GM04504 (cell line): ENCODE measurements around the gene TATDN3.
A peak's percentile ranks its signal among the peaks of the same experiment; 100 is the strongest.
"Not testable (repeated sequence)": the region's sequence is repeated elsewhere in the genome, so short reads cannot be mapped to it uniquely, and the experiment has no call there.

Experiments
- DNase-seq: peaks from one replicate; pipeline ENCODE4 v3.0.0-alpha.2; 2012; ENCODE audit warnings: low read depth

The TATDN3 gene, protein sequence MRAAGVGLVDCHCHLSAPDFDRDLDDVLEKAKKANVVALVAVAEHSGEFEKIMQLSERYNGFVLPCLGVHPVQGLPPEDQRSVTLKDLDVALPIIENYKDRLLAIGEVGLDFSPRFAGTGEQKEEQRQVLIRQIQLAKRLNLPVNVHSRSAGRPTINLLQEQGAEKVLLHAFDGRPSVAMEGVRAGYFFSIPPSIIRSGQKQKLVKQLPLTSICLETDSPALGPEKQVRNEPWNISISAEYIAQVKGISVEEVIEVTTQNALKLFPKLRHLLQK

DNA sequence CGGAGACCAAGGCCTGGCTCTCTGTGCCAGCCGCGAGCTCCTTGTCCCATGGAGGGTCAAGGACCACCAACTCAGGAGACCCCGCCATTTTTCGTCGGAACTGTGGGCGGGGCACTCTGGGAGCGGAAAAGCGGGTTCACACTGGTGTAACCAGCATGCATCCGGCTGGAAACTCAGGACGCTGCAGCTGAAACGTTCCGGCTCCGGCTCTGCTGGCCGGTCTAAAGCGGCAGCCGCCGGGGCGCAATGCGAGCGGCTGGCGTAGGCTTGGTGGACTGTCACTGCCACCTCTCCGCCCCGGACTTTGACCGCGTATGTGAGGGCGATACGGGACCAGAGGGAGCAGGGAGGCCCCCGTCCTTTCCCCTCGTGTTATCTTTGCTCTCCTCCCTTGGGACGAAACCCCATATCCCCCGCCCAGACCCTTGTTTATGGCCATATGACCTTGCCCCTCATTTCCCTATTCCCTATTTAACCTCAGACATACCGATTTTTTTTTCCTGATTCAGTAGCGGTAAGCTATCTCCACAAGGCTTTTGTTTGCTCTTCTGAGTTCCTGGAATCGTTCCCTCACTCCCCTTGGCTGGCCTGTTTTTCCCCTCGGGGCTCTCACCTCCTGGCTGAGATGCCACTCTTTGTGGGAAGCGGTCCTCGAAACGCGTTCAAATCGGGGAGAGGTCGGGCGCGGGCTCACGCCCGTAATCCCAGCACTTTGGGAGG, at the start of gene TATDN3, which contains the start of gene NSL1:
TSS of gene TATDN3 (plus strand) at position 219 of the 720 bp plus-strand sequence. CDS start at position 247, 28 bp downstream.
TSS of gene NSL1 (minus strand) at position 102 of the 720 bp plus-strand sequence. CDS start at position 88, 14 bp downstream.
- DNase-seq = peak; percentile 87

DNA sequence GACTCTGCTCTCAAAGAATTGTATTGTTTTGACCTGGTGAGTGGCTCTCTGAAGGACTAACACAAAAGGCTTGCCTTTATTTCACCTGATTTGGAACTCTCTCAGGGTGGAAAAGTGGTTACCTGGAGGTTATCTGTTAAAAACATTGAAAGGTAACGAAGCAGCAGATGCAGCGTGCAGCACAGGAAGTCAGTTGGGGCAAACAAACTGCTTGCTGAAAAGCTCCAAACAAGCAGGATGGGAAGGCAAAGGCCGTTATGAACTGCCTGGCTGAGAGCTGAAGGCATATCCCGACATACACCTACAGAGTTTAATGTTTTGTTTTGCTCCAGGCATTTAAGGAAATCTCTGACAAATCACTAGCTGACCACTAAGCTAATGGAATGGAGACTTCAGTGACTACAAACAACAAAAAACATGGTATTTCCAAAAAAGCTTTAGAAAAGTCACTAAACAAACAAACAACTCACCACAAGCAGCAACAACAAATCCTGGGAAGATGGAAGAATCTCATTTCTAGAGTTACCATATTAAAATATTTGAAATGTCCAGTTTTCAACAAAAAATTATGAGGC, 47.7 kb upstream of the TATDN3 start:
- DNase-seq = no peak

DNA sequence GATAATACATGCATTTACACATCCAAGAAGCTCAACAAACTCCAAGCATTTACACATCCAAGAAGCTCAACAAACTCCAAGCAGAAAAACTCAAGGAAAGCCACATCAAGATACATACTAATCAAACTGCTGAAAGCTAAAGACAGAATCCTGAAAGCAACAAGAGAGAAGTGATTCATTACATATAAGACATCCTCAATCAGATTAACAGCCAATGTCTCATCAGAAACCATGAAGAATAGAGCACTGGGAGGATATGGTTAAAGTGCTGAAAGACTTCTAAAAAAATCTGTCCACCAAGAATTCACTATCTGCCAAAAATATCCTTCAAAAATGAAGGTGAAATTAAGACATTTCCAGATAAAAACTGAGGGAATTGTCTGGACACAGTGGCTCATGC, 46.4 kb upstream of the TATDN3 start:
- no peak for DNase-seq

DNA sequence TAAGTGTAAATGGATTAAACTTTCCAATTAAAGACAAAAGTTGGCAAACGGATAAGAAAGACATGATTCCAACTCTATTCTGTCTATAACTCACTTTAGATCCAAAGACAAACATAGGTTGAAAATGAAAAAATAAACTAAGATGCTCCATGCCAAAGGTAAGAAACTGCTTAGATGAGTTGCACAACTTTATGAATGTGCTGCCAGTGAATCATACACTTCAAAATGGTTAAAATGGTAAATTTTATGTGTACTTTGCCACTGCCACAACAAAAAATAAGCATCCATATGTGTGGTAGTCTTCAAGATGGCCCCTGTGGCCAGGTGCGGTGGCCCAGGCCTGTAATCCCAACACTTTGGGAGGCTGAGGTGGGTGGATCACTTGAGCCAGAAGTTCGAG, 45.1 kb upstream of the TATDN3 start:
- DNase-seq = no peak

DNA sequence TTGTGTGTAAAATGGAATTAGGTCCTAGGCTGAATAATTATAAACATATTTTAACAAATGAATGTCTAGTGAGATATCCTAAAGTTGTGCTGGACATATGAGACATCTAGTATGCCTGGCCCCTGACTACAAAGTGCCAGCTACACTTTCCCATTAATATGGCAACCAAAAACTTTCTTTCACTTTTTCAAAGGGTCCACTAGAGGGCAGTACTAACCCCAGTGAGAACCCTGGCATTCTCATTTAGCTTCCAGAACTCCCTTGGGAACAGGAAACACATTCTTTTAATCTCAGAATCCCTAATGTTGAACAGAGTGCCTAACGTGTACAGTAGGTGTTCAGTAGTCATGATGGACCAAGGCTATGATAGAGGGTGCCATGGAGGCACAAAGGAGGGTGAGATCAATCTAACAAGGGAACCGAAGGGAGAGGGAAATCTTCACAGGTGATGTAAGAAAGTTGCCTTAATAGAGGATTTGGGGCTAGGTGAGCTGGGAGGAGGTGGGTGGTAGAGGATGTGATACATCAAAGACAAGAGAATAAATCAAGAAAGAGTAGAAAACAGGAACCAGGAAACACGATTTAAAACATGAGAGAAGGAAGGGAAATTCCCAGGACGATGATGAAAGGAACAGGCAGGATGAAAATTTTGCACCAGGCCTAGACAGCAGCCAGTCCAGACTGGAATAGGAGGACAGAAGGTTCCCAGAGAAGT, 41.7 kb upstream of the TATDN3 start:
- peak; percentile 46 for DNase-seq

DNA sequence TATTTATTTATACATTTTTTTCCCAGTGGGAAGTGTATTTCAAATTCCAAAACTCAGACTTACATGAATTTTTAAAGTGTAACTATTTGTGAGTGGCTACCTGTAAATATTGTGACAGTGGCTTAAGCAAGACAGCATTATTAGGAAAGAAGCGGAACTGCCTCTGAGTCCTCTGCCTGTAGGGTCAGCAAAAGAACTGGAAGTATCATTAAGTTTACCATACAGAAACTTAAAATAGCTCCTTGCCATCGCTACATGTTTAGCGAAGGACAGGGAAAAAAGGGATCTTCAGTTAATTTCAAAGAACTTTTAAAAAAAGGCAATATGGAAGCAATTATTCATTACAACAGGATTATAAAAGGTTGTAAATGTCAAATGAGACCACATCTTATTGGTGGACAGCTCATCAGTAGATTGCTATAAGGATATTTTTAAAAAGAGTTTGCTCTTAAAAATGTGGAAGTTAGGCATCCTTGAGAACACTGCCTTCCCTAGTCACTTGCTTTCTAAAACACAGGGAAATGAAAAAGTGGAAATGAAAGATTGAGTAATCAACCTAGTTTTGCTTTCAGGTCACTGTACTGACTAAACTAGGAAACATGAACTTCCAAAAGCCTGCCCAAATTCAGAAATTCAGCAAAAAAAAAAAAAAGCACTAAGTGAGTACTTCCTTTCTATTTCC, 39.3 kb upstream of the TATDN3 start:
- DNase-seq = peak; percentile 23

DNA sequence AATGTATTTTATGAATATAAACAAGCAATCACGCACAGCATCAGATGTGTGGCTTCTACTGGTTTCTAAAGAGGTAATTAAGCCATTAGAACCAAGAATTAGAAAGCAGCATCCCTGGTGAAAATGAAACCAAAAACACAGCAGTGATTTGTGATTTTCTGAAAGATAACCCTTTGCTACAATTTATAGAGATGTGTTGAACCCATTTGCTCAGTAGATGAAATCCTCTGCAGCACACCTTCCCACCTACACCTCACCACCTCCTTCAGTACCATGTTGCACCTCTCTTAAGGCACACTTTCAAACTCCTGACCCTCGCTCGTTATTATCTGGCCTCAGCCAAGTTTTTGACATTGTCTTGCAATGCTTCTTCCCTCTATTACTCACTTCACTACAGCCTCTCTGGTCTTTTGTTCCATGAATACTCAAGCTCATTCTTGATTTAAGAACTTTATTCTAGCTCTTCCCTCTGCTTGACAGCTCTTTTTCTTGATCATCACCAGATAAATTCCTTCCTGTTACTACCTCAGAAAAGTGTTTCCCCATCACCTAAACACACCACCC, 38.7 kb upstream of the TATDN3 start:
- no peak for DNase-seq

DNA sequence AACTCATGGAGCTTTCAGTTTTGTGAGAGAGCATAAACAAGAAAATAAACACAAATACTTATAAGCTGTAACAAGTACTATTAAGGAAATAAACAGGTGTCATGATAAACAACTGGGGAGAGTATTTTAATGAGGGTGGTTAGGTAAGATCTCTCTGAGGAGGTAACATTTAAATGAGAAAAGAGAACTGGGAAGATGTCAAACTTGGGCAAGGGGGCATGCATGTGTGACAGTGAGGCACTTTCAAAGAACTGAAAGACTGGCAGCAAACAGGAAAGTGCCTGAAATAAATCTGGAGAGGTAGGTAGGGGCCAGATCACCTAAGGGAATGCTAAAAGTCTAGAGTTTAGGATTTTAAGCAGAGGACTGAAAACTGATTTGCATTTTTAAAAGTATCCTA, 37.9 kb upstream of the TATDN3 start:
- no peak for DNase-seq

DNA sequence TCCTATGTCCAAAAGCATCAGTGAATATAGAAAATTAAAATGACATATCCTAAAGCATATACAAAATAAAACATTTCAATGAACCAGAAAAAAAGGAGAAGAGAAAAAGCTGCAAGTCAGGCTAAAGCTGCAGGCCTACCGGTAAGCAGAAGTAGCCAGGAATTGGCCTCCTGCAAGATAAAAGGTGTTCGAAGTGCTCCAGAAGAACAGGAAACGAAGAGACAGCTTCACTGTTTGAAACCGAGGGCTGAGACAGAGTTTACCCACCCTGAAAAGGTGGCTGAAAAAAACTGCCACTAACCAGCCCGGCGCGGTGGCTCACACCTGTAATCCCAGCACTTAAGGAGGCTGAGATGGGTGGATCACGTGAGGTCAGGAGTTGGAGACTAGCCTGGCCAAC, 37.5 kb upstream of the TATDN3 start:
- no peak for DNase-seq

DNA sequence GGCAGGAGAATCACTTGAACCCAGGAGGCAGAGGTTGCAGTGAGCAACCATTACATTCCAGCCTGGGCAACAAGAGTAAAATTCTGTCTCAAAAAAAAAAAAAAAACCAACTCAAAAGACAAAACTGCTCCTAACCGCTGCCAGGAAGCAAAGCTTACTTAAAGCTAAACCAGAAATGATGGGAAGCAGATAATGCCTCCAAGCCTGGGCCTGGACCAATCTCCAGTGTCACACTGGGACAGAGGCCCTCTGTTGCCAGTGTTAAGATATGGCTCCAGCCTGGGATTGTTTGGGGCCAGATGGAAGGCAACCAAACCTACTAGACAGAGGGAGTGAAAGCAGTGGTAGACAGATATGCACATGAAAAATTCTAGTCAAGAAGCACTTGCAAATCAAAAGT, 37.0 kb upstream of the TATDN3 start:
- no peak for DNase-seq

DNA sequence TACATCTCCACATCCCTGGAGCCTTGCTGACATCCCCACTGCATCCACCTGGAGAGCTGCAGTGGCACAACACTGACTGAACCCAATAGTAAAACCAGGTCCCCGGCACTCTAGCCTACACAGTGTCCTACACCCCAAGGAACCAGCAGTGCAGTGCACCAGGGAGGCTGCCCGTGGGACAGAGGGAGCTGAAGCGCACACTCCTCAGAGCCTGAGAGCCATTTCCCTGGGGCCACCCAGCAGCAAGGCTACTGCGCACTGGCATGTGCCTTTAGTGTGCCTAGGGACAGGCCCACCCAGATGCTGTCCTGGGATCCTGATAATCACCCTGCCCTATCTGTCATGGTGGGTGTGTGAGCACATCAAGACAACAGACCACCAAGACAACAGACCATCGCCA, 32.0 kb upstream of the TATDN3 start:
- no peak for DNase-seq

DNA sequence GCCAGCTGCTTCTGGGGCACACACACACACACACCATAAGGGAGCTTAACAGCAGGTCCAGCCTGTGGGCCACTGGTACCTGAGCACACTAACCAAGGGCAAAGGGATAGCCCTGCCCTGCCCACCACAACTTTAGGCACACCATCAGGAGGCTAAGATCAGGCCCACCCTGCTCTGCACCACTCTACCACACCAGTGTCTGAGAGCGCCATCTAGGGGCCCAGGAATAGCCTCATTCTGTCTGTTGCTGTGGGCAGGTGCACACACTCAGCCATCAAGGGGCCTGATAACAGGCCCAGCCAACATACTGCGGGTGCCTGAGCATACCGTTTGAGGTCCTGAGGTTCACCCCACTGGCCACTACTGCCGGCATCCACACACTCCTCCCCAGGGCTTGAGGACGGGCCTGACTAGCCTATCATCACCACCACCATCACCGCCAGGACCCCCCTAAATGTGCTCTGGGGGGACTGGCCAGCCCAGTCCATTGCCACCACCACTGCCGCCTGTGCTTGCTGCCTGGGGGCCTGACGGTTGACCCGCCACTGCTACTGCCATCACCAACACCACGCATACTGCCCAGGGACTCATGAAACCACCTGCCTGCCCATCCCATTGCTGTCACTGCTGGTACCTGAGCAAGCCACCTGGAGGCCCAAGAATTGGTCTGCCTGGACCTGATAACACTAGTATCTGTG, 31.4 kb upstream of the TATDN3 start:
- no peak for DNase-seq

DNA sequence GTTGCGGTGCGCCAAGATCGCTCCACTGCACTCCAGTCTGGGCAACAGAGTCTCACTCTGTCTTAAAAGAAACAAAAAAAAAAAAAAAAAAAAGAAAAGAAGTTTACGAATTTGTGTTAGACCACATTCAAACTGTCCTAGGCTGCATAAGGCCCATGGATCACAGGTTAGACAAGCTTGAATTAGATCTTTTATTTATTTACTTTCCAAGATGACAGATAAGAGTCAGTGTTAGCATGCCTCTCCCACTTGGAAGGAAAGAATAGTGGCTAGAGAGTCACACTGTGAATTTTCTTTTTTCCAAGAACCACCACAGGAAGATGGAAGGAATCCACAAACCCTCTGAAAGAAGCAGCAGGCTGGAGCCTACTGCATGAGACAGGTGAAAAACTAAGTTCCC, 29.5 kb upstream of the TATDN3 start:
- DNase-seq = no peak

DNA sequence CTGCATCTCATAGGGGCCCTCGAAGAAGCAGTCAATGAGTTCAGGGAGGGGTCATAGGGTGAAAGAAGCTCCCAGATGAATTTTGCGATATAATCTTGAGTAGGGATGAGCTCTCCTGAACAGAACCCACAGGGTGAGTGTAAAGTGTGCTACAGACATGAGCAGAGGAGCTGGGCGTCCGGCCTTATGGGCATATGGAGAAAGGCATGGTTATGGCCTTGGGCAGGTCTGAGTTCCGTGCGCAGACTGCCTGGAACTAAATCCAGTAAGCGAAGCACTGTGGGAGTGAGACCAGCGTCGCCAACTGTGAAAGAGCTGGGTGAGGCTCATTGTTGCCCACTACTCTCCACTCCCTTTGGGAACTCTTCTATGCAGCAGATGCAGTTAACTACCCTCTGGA, 28.9 kb upstream of the TATDN3 start:
- DNase-seq = no peak

DNA sequence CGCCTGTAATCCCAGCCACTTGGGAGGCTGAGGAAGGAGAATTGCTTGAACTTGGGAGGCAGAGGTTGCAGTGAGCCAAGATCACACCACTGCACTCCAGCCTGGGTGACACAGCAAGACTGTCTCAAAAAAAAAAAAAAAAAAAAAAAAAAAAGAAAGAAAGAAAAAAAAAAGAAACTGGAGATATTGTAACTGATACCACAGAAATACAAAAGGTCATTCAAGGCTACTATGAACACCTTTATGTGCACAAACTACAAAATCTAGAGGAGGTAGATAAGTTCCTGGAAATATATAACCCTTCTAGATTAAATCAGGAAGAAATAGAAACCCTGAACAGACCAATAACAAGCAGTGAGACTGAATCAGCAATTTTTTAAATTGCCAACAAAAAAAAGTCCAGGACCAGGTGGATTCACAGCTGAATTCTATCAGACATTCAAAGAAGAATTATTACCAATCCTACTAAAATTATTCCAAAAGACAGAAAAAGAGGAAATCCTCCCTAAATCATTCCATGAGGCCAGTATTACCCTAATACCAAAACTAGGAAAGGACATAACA, 26.9 kb upstream of the TATDN3 start:
- DNase-seq = not testable (repeated sequence)

DNA sequence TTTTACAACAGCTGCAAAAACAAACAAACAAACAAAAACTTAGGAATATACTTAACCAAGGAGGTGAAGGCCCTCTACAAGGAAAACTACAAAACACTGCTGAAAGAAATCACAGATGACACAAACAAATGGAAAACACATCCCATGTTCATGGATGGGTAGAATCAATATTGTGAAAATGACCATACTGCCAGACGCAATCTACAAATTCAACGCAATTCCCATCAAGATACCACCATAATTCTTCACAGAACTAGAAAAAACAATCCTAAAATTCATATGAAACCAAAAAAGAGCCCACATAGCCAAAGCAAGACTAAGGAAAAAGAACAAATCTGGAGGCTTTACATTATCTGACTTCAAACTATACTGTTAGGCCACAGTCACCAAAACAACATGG, 24.9 kb upstream of the TATDN3 start:
- DNase-seq = not testable (repeated sequence)

DNA sequence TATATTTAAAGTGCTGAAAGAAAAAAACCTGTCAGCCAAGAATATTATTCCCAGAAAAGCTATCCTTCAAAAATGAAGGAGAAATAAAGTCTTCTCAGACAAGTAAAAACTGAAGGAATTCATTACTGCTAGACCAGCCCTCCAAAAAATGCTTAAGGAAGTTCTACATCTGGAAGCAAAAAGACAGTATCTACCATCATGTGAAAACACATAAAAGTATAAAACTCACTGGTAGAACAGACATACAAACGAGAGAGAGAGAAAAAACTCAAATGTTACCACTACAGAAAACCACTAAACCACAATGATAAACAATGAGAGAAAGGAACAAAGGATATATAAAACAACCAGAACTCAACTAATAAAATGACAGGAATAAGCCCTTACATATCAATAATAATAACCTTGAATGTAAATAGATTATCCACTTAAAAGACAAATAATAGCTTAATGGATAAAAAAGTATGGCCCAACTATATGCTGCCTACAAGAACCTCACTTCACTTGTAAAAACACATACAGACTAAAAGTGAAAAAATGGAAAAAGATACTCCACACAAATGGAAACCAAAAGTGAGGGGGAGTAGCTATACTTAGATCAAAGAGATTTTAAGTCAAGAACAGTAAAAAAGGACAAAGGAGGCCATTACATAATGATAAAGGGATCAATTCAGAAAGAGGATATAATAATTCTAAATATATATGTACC, 22.1 kb upstream of the TATDN3 start:
- no peak for DNase-seq

DNA sequence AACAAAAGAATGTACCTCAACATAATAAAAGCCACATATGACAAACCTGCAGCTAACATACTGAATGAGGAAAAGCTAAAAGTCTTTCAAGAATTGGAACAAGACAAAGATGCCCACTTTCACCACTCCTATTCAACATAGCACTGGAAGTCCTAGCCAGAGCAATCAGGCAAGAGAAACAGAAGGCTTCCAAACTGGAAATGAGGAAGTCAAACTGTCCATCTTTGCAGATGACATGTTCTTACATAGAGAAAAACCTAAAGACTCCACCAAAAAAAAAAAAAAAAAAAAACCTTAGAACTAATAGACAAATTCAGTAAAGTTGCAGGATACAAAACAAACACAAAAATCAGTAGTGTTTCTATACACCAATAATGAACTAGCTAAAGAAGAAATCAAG, 20.4 kb upstream of the TATDN3 start:
- DNase-seq = no peak

DNA sequence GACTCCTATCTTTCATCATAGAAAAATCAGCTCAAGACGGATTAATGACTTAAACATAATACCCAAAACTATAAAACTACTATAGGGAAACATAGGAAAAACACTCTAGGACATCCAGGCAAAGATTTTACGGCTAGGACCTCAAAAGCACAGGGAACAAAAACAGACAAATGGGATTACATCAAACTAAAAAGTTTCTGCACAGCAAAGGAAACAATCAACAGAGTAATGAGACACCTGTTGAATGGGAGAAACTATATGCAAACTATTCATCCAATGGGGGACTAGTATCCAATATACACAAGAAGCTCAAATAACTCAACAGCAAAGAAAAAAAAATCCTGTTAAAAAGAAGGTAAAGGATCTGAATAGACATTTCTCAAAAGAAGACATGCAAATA, 18.7 kb upstream of the TATDN3 start:
- DNase-seq = no peak

DNA sequence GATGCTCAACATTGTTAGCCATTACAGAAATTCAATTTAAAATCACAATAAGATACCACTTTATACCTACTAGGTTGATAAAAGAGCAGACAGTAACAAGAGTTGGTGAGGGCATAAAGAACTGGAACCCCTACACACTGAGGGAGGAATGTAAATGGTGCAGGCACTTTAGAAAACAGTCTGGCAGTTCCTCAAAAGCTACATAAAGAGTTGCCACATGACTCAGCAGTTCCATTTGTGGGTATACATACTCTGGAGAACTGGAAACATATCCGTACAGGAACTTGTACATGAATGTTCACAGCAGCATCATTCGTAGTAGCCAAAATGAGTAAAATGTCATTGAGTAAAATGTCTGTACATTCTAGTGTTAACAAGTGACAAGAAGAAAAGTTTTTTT, 17.1 kb upstream of the TATDN3 start:
- no peak for DNase-seq
